HepG2 (cell line): ENCODE measurements around the gene CTCF. TPM values are rescaled to one million over a fixed set of nuclear protein-coding genes. Genes with fewer than 3 reads are reported as not detected.

Experiments used
- KDM5A ChIP-seq: fragments of 200-600 bp; sonication (generic); IDR thresholded peaks from 2 replicates; pipeline ENCODE4 v1.7.0; 2018; ENCODE audit warnings: antibody characterized with exemption, mild to moderate bottlenecking, low read length, borderline replicate concordance
- KMT2A ChIP-seq: sonication (generic); formaldehyde crosslinking; IDR thresholded peaks from 2 replicates; pipeline ENCODE4 v1.4.0; 2020; ENCODE audit warnings: missing genetic modification reagents
- ZNF24 ChIP-seq: fragments of 450-650 bp; IDR thresholded peaks from 2 replicates; pipeline ENCODE4 v1.6.1; 2017; ENCODE audit warnings: antibody characterized with exemption, mild to moderate bottlenecking
- polyA plus RNA-seq, 8 experiments: library from polyadenylated mRNA; depleted of rRNA in 3 of 8; stranded (reverse) in 7 of 8; unstranded in 1 of 8; fragments of >200 nt; fragmentation: Illumina TruSeq in 4 of 8; extraction: Trizol in 4 of 8; gene quantifications; 2 replicates each; pipeline versions ENCODE4 v1.2.1 to v1.2.3, GENCODE V29; 2011 to 2016; ENCODE audit warnings: low read depth in 4 of 8, missing spikeins in 1 of 8, mixed read lengths in 1 of 8; ENCODE audit not compliant: insufficient read depth in 1 of 8
- total RNA-seq, 5 experiments: library from RNA; depleted of rRNA; stranded (reverse); fragments of >200 nt; fragmentation: Illumina TruSeq; extraction: Trizol; gene quantifications; 2 replicates each; pipeline ENCODE4 v1.2.3, GENCODE V29; 2016; ENCODE audit warnings: low read depth in 1 of 5
- TF ChIP-seq, protein P1 (sequence below): sonication (generic); formaldehyde crosslinking; IDR thresholded peaks from one replicate; pipeline ENCODE4 v1.5.1; 2020; ENCODE audit warnings: mild to moderate bottlenecking, missing genetic modification reagents; ENCODE audit errors: not compliant biosample characterization
- TF ChIP-seq, protein P2 (sequence below), 2 experiments: sonication (generic) in 1 of 2; formaldehyde crosslinking in 1 of 2; IDR thresholded peaks; 2 replicates each; pipeline versions ENCODE4 v1.6.1 to v1.9.0; 2014 to 2022; ENCODE audit warnings: antibody characterized with exemption in 1 of 2, borderline replicate concordance in 1 of 2, inconsistent platforms in 1 of 2, low read depth in 1 of 2, missing genetic modification reagents in 1 of 2
- TF ChIP-seq, protein P3 (sequence below): sonication (generic); formaldehyde crosslinking; IDR thresholded peaks from 2 replicates; pipeline ENCODE4 v1.9.0; 2022; ENCODE audit warnings: low read depth, missing genetic modification reagents
- TF ChIP-seq, protein P4 (sequence below): sonication (generic); formaldehyde crosslinking; IDR thresholded peaks from 2 replicates; pipeline ENCODE4 v1.4.0; 2020; ENCODE audit warnings: missing genetic modification reagents; ENCODE audit errors: not compliant biosample characterization
- TF ChIP-seq, protein P5 (sequence below): sonication (generic); formaldehyde crosslinking; IDR thresholded peaks from 2 replicates; pipeline ENCODE4 v1.8.1; 2023; ENCODE audit warnings: mild to moderate bottlenecking, moderate library complexity, missing genetic modification reagents

The CTCF gene
- total and polyA plus RNA-seq, 2 of the 13 experiments (the other 11 are each of a cell fraction or from before 2014, with no cell fraction given): 19.5 to 37.5 TPM

DNA sequence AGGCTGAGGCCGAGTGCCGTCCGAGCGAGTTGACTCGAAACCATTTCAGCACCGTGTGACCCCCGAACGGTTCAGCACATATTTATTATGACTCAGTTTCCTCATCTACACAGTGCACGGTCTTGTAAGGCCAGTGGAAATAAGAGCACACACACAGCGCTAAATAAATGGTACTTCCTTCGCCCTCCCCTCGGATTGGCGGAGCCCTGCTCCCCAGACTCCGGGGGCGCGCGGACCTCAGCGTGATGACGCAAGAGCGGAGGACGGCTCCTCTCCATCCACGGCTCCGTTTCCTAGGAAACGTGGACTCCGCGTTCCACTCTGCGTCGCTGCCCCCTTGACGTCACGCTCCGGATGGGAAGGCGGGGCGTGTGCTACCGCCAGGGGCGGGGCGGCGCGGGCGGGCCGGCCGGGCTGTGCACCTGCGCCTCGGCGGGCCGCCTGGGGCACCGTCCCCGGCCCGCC, 98.3 kb downstream of the CTCF start, which contains the start of gene PARD6A (continued):
- TF ChIP-seq, protein P1, sequence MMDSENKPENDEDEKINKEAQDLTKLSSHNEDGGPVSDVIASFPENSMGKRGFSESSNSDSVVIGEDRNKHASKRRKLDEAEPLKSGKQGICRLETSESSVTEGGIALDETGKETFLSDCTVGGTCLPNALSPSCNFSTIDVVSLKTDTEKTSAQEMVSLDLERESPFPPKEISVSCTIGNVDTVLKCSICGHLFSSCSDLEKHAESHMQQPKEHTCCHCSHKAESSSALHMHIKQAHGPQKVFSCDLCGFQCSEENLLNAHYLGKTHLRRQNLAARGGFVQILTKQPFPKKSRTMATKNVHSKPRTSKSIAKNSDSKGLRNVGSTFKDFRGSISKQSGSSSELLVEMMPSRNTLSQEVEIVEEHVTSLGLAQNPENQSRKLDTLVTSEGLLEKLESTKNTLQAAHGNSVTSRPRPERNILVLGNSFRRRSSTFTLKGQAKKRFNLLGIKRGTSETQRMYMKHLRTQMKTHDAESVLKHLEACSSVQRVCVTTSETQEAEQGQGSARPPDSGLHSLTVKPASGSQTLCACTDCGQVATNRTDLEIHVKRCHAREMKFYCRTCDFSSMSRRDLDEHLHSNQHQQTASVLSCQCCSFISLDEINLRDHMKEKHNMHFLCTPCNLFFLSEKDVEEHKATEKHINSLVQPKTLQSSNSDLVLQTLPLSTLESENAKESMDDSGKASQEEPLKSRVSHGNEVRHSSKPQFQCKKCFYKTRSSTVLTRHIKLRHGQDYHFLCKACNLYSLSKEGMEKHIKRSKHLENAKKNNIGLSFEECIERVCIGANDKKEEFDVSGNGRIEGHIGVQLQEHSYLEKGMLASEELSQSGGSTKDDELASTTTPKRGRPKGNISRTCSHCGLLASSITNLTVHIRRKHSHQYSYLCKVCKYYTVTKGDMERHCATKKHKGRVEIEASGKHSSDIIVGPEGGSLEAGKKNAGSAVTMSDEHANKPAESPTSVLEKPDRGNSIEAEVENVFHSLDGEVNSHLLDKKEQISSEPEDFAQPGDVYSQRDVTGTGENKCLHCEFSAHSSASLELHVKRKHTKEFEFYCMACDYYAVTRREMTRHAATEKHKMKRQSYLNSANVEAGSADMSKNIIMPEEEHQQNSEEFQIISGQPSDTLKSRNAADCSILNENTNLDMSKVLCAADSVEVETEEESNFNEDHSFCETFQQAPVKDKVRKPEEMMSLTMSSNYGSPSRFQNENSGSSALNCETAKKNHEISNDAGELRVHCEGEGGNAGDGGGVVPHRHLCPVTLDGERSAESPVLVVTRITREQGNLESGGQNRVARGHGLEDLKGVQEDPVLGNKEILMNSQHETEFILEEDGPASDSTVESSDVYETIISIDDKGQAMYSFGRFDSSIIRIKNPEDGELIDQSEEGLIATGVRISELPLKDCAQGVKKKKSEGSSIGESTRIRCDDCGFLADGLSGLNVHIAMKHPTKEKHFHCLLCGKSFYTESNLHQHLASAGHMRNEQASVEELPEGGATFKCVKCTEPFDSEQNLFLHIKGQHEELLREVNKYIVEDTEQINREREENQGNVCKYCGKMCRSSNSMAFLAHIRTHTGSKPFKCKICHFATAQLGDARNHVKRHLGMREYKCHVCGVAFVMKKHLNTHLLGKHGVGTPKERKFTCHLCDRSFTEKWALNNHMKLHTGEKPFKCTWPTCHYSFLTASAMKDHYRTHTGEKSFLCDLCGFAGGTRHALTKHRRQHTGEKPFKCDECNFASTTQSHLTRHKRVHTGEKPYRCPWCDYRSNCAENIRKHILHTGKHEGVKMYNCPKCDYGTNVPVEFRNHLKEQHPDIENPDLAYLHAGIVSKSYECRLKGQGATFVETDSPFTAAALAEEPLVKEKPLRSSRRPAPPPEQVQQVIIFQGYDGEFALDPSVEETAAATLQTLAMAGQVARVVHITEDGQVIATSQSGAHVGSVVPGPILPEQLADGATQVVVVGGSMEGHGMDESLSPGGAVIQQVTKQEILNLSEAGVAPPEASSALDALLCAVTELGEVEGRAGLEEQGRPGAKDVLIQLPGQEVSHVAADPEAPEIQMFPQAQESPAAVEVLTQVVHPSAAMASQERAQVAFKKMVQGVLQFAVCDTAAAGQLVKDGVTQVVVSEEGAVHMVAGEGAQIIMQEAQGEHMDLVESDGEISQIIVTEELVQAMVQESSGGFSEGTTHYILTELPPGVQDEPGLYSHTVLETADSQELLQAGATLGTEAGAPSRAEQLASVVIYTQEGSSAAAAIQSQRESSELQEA: peak; percentile 0
- TF ChIP-seq, protein P2, sequence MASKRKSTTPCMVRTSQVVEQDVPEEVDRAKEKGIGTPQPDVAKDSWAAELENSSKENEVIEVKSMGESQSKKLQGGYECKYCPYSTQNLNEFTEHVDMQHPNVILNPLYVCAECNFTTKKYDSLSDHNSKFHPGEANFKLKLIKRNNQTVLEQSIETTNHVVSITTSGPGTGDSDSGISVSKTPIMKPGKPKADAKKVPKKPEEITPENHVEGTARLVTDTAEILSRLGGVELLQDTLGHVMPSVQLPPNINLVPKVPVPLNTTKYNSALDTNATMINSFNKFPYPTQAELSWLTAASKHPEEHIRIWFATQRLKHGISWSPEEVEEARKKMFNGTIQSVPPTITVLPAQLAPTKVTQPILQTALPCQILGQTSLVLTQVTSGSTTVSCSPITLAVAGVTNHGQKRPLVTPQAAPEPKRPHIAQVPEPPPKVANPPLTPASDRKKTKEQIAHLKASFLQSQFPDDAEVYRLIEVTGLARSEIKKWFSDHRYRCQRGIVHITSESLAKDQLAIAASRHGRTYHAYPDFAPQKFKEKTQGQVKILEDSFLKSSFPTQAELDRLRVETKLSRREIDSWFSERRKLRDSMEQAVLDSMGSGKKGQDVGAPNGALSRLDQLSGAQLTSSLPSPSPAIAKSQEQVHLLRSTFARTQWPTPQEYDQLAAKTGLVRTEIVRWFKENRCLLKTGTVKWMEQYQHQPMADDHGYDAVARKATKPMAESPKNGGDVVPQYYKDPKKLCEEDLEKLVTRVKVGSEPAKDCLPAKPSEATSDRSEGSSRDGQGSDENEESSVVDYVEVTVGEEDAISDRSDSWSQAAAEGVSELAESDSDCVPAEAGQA (IDR thresholded peaks at IDR 0.05; ENCODE audit: low read depth): peak; percentile 90
- TF ChIP-seq, protein P2 (CRISPR knock-in tag; IDR thresholded peaks at IDR 0.05; ENCODE audit: borderline replicate concordance): no peak
- no peak for TF ChIP-seq KMT2A
- TF ChIP-seq, protein P3, sequence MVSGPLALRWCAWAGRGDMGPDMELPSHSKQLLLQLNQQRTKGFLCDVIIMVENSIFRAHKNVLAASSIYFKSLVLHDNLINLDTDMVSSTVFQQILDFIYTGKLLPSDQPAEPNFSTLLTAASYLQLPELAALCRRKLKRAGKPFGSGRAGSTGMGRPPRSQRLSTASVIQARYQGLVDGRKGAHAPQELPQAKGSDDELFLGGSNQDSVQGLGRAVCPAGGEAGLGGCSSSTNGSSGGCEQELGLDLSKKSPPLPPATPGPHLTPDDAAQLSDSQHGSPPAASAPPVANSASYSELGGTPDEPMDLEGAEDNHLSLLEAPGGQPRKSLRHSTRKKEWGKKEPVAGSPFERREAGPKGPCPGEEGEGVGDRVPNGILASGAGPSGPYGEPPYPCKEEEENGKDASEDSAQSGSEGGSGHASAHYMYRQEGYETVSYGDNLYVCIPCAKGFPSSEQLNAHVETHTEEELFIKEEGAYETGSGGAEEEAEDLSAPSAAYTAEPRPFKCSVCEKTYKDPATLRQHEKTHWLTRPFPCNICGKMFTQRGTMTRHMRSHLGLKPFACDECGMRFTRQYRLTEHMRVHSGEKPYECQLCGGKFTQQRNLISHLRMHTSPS (CRISPR knock-in tag): 0 out of 2 replicates have a peak, but pooled peaks have one; percentile 7
- TF ChIP-seq, protein P4, sequence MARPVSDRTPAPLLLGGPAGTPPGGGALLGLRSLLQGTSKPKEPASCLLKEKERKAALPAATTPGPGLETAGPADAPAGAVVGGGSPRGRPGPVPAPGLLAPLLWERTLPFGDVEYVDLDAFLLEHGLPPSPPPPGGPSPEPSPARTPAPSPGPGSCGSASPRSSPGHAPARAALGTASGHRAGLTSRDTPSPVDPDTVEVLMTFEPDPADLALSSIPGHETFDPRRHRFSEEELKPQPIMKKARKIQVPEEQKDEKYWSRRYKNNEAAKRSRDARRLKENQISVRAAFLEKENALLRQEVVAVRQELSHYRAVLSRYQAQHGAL: no peak
- TF ChIP-seq ZNF24: no peak
- TF ChIP-seq, protein P5, sequence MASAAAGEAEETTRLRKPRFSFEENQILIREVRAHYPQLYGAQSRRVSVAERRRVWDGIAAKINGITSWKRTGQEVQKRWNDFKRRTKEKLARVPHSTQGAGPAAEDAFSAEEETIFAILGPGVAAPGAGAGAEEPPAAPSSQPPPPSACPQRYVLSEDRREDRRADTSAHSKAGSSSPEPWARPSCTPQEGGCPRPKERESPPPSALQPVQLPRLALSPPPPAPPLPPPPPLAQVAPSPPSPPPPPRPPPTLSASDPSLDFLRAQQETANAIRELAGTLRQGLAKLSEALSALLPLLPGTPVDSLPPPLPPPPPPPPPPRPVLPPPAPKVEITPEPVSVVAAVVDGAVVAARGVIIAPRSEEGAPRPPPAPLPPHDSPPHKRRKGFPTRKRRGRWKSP (CRISPR knock-in tag): peak; percentile 72; the same call in 1 of the 2 replicates
- peak; percentile 48; the same call in 1 of the 2 replicates for TF ChIP-seq KDM5A
